Upper lobe of left lung (tissue), 4 donors: ENCODE measurements around the gene PRIMPOL.

Experiments
- CTCF ChIP-seq, 6 experiments: fragments of 450-650 bp in 4 of 6; fragments of 200-600 bp in 2 of 6; sonication (generic) in 2 of 6; IDR thresholded peaks; one replicate each; pipeline ENCODE4 v1.5.1; 2016 to 2019; ENCODE audit warnings: antibody characterized with exemption in 6 of 6
- EP300 ChIP-seq, 4 donors: sonication (generic); formaldehyde crosslinking; IDR thresholded peaks; one replicate each; pipeline ENCODE4 v1.5.1; 2017; ENCODE audit warnings: antibody characterized with exemption in 4 of 4, control low read depth in 2 of 4
- POLR2A ChIP-seq, 4 donors: fragments of 450-650 bp; IDR thresholded peaks; one replicate each; pipeline ENCODE4 v1.5.1; 2016 to 2017; ENCODE audit warnings: antibody characterized with exemption in 4 of 4, mild to moderate bottlenecking in 2 of 4
- POLR2AphosphoS5 ChIP-seq, 2 donors: sonication (generic); formaldehyde crosslinking; IDR thresholded peaks; one replicate each; pipeline ENCODE4 v1.5.1; 2017; ENCODE audit warnings: antibody characterized with exemption in 2 of 2

DNA sequence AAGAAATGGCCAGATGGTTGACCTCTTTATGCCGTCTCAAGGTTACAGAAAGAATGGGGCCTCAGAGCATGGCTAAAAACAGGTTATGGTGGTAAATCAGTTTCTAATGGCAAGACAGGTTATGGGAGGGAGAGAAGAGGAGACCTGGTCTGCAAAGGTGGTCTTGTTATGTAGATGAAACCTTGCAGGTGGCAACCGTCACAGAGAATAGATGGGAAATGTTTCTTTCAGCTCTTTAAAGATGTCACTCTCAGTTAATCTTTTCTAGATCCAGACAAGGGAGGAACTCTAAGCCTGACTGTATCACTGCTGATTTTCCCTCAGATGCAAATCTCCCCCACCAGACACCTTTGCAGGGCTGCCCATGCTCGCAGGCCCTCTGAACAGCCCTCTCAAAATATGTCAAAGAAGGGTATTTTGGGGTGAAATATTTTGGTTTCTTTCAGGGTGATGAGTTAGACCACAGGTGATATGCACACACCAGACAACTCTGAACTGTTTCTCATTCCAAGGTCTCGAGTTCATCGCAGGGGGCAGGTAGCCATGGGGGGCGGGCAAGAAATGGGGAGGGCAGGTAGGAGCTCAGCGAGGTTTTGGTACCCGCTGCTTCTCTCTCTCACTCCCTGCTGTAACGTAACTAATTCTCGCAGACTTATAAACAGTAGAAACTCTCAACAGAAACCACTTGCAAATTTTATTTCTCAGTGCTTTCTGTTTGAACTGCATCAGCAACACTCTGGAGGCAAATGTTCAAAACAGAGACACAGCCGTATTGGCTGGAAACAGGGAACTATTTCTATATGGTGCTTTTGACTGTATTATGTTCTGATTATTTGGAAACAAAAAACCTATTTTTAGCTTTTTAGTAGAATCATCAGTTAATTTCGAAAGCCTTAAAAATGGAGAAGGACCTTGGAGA, 32.6 kb upstream of the PRIMPOL start:
- TF ChIP-seq CTCF (IDR thresholded peaks at IDR 0.05) (no peak), POLR2A (IDR thresholded peaks at IDR 0.05) (no peak), POLR2AphosphoS5 (IDR thresholded peaks at IDR 0.05) (no peak), EP300 (IDR thresholded peaks at IDR 0.05) (no peak)
